ENCODE measurements around the gene AMPD2. TPM values are rescaled to one million over a fixed set of nuclear protein-coding genes. Genes with fewer than 3 reads are reported as not detected.

Gene AMPD2
- polyA plus RNA-seq, 3 donors, result 75.0 to 961 (median 117) TPM

DNA sequence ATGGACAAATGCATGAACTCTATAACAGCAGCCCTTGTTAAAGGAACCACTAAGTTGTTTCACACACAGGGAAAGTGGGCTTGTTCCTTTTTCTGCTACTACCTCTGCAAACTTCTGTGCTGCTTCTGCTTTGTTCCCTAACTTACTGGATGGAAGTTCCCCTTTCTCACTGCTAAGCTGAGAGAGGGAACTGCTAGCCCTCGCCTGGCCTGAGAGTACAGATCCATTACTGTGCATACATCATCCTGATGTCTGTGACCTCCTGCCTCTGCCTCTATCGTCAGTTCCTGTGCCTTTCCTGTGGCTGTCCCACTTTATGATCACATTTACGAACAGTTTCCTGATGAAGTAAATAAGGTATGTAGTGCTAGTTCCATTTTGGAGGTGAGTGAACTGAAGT, 3.8 kb upstream of the AMPD2 start:
- H3K36me3 ChIP-seq (replicated peaks in 1 of 2; ENCODE audit: control insufficient read depth in 1 of 2, insufficient read depth in 2 of 2, low read length in 2 of 2), result no peaks in the 10 kb centered on the region
- Mint-ChIP-seq H3K4me3 (peak overlapping the region; percentile 65 to 83), H3K27me3 (ENCODE audit: low read depth in 3 of 3) (peaks cover 0 to 1% (median 0%) of the 10 kb centered on the region in 3 donors), H3K4me1 (peaks cover 68% of the 10 kb centered on the region), H3K36me3 (peaks cover 0 to 8% of the 10 kb centered on the region in 2 donors), H3K9me3 (peaks cover 0 to 2% (median 2%) of the 10 kb centered on the region in 7 donors), H3K27ac (peak overlapping the region; percentile 98 to 100 (median 99))
- H3K79me2 ChIP-seq (ENCODE audit: insufficient read depth, low read length), result peaks cover 17% of the 10 kb centered on the region
- H3K4me2 ChIP-seq (replicated peaks; ENCODE audit: extremely low read depth, low read length, poor library complexity, severe bottlenecking), result peak overlapping the region; percentile 54
- H3K9me3 ChIP-seq (replicated peaks in 1 of 2; ENCODE audit: control insufficient read depth in 1 of 2, insufficient read depth in 1 of 2, low read length in 2 of 2), result no peaks in the 10 kb centered on the region
- DNase-seq, result peak; percentile 96 to 99 (median 98)
- H3K9ac ChIP-seq (ENCODE audit: insufficient read depth, low read length, poor library complexity, severe bottlenecking), result peak overlapping the region; percentile 51
- H3K4me1 ChIP-seq (ENCODE audit: control insufficient read depth in 1 of 2, insufficient read depth in 2 of 2, low read length in 2 of 2), result peaks cover 59 to 64% of the 10 kb centered on the region in 2 donors
- H3K27ac ChIP-seq (ENCODE audit: low read depth in 1 of 2, low read length in 2 of 2), result peak overlapping the region; percentile 90 to 99
- intact Hi-C loops (cut with micrococcal nuclease), result loop anchor here in 1 of 2 donors (5.0 kb wide), 1 partner anchor 206 kb away; no protein-coding TSS in a partner anchor
- TF ChIP-seq, protein P1, sequence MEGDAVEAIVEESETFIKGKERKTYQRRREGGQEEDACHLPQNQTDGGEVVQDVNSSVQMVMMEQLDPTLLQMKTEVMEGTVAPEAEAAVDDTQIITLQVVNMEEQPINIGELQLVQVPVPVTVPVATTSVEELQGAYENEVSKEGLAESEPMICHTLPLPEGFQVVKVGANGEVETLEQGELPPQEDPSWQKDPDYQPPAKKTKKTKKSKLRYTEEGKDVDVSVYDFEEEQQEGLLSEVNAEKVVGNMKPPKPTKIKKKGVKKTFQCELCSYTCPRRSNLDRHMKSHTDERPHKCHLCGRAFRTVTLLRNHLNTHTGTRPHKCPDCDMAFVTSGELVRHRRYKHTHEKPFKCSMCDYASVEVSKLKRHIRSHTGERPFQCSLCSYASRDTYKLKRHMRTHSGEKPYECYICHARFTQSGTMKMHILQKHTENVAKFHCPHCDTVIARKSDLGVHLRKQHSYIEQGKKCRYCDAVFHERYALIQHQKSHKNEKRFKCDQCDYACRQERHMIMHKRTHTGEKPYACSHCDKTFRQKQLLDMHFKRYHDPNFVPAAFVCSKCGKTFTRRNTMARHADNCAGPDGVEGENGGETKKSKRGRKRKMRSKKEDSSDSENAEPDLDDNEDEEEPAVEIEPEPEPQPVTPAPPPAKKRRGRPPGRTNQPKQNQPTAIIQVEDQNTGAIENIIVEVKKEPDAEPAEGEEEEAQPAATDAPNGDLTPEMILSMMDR (IDR thresholded peaks at IDR 0.05), result no peak
- H4K20me1 ChIP-seq (ENCODE audit: insufficient read depth, low read length), result peaks cover under 1% of the 10 kb centered on the region
- H3K4me3 ChIP-seq (replicated peaks in 1 of 3; ENCODE audit: low read depth in 2 of 3, low read length in 3 of 3), result peak overlapping the region in 1 of 3 experiments; percentile 55
- H3K27me3 ChIP-seq (ENCODE audit: control insufficient read depth in 2 of 2, insufficient read depth in 2 of 2, low read length in 2 of 2), result no peaks in the 10 kb centered on the region
- WGBS (ENCODE audit: insufficient coverage), result 0% methylated on average over 2 of the region's 3 CpGs
- no peak overlapping the region for H2AFZ ChIP-seq (ENCODE audit: insufficient read depth, low read depth, low read length, poor library complexity, severe bottlenecking)

DNA sequence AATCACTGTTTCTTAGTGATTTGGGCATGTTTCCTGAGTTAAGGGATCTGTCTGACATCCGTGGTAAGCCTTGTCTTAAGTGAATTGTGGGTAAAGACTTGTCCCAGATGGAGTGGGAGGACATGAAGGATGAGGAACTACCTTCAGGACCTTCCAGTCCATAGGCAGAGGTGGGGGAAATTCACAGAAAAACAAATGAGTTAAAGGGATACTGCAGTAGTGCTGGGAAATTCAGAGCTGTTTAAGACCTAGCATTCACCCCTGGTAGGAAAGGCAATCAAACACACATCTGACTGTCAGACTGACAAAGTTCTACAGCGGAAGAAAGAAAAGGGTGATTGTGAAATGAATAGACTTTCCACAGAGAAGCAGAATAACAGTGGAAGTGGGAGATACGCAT, 3.2 kb upstream of the AMPD2 start:
- peaks cover 22% of the 10 kb centered on the region for H3K79me2 ChIP-seq (ENCODE audit: insufficient read depth, low read length)
- WGBS (ENCODE audit: insufficient coverage), result 3% methylated on average over 2 of the region's 3 CpGs
- Mint-ChIP-seq H3K9me3 (peaks cover 0 to 2% (median 2%) of the 10 kb centered on the region in 7 donors), H3K36me3 (peaks cover 0 to 8% of the 10 kb centered on the region in 2 donors), H3K27me3 (ENCODE audit: low read depth in 3 of 3) (peaks cover 0 to 1% (median 0%) of the 10 kb centered on the region in 3 donors), H3K4me1 (peaks cover 67% of the 10 kb centered on the region), H3K27ac (peak overlapping the region; percentile 98 to 100 (median 99)), H3K4me3 (peak overlapping the region; percentile 65 to 83)
- intact Hi-C loops (cut with micrococcal nuclease), result loop anchor here in 1 of 2 donors (5.0 kb wide), 1 partner anchor 206 kb away; no protein-coding TSS in a partner anchor
- H3K9me3 ChIP-seq (replicated peaks in 1 of 2; ENCODE audit: control insufficient read depth in 1 of 2, insufficient read depth in 1 of 2, low read length in 2 of 2), result no peaks in the 10 kb centered on the region
- H3K27me3 ChIP-seq (ENCODE audit: control insufficient read depth in 2 of 2, insufficient read depth in 2 of 2, low read length in 2 of 2), result no peaks in the 10 kb centered on the region
- peak overlapping the region; percentile 90 to 99 for H3K27ac ChIP-seq (ENCODE audit: low read depth in 1 of 2, low read length in 2 of 2)
- peaks cover 57 to 66% of the 10 kb centered on the region in 2 donors for H3K4me1 ChIP-seq (ENCODE audit: control insufficient read depth in 1 of 2, insufficient read depth in 2 of 2, low read length in 2 of 2)
- H3K9ac ChIP-seq (ENCODE audit: insufficient read depth, low read length, poor library complexity, severe bottlenecking), result peak overlapping the region; percentile 51
- TF ChIP-seq, protein P1 (IDR thresholded peaks at IDR 0.05), result no peak
- no peak overlapping the region for H2AFZ ChIP-seq (ENCODE audit: insufficient read depth, low read depth, low read length, poor library complexity, severe bottlenecking)
- H4K20me1 ChIP-seq (ENCODE audit: insufficient read depth, low read length), result peaks cover 6% of the 10 kb centered on the region
- H3K4me2 ChIP-seq (replicated peaks; ENCODE audit: extremely low read depth, low read length, poor library complexity, severe bottlenecking), result peak overlapping the region; percentile 54
- peak overlapping the region in 2 of 3 experiments; percentile 9 to 55 for H3K4me3 ChIP-seq (replicated peaks in 1 of 3; ENCODE audit: low read depth in 2 of 3, low read length in 3 of 3)
- H3K36me3 ChIP-seq (replicated peaks in 1 of 2; ENCODE audit: control insufficient read depth in 1 of 2, insufficient read depth in 2 of 2, low read length in 2 of 2), result no peaks in the 10 kb centered on the region
- DNase-seq, result peak in 2 of 3 donors; percentile 50 to 66
